Measurements from ENCODE around the gene MRPL53. TPM values are rescaled to one million over a fixed set of nuclear protein-coding genes. Genes with fewer than 3 reads are reported as not detected.

MRPL53 gene
- total and polyA plus RNA-seq, 2 of the 13 experiments (the other 11 are each of a cell fraction or from before 2014, with no cell fraction given), result 34.3 to 51.9 TPM

DNA sequence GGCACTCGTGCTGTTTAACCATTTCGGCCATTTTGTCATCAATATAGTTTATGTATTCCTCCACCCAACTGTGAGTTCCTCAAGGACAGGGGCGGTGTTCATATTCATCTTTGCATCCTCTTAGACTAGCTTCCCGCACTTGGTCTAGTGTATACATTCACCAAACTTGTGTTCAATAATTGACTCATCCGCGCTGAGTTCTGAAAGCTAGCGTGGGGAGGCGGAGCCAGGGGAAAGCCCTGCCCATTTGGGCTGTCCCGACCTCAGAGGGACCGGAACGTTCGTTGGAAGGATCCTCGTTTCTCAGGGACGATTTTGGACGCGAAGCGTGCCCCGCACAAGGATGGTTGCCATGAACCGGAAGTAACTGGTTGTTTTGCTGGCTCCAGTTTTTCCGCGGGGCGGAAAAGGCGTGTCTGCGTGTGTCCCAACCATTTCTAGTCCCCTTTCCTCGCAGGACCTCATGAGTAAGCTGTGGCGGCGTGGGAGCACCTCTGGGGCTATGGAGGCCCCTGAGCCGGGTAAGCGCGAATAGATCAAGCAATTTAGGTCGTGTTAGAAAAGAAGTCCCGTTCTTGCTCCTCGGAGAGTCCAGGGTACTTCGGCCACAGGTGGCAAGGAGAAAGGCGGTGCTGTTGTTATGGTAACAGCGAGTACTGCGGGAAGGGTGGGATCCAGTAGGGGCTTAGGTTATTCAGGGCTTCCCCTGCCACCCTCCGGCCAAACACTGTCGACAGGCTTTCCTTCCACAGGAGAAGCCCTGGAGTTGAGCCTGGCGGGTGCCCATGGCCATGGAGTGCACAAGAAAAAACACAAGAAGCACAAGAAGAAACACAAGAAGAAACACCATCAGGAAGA lies 17.6 kb downstream of the MRPL53 start, which contains the start of gene INO80B (continued):
- TF ChIP-seq ZFX (CRISPR knock-in tag; IDR thresholded peaks at IDR 0.05; ENCODE audit: low read depth) (peak; percentile 83), ZNF17 (CRISPR knock-in tag; IDR thresholded peaks at IDR 0.05) (no peak), SYNCRIP (IDR thresholded peaks at IDR 0.05; ENCODE audit: insufficient read depth, low read depth, low read length) (no peak), SRSF9 (IDR thresholded peaks at IDR 0.05; ENCODE audit: borderline replicate concordance, insufficient read depth, low read depth, low read length, poor library complexity, severe bottlenecking) (no peak), MXD3 (CRISPR knock-in tag; IDR thresholded peaks at IDR 0.05) (peak; percentile 68), SAFB2 (CRISPR knock-in tag; IDR thresholded peaks at IDR 0.05; ENCODE audit: borderline replicate concordance, low read depth) (no peak; the same call in 1 of the 2 replicates), HCFC1 (IDR thresholded peaks at IDR 0.05; ENCODE audit: low read depth, low read length) (peak; percentile 99), ZBTB7A (CRISPR knock-in tag; IDR thresholded peaks at IDR 0.05) (no peak; the same call in 1 of the 2 replicates), MEIS2 (CRISPR knock-in tag; IDR thresholded peaks at IDR 0.05) (peak; percentile 74; the same call in 1 of the 2 replicates), BRCA1 (CRISPR knock-in tag; IDR thresholded peaks at IDR 0.05) (no peak), ZNF143 (CRISPR knock-in tag; IDR thresholded peaks at IDR 0.05) (peak; percentile 84), MAZ (IDR thresholded peaks at IDR 0.05; ENCODE audit: borderline replicate concordance, low read depth, low read length) (peak; percentile 70; the same call in 1 of the 2 replicates), MAZ (CRISPR knock-in tag; IDR thresholded peaks at IDR 0.05; ENCODE audit: low read depth) (peak; percentile 96), ZBTB2 (CRISPR knock-in tag; IDR thresholded peaks at IDR 0.05; ENCODE audit: low read depth) (0 out of 2 replicates have a peak, but pooled peaks have one; percentile 54), SMAD3 (CRISPR knock-in tag; IDR thresholded peaks at IDR 0.05) (peak; percentile 99), ZNF720 (CRISPR knock-in tag; IDR thresholded peaks at IDR 0.05) (0 out of 2 replicates have a peak, but pooled peaks have one; percentile 46)
- TF ChIP-seq, protein P1, sequence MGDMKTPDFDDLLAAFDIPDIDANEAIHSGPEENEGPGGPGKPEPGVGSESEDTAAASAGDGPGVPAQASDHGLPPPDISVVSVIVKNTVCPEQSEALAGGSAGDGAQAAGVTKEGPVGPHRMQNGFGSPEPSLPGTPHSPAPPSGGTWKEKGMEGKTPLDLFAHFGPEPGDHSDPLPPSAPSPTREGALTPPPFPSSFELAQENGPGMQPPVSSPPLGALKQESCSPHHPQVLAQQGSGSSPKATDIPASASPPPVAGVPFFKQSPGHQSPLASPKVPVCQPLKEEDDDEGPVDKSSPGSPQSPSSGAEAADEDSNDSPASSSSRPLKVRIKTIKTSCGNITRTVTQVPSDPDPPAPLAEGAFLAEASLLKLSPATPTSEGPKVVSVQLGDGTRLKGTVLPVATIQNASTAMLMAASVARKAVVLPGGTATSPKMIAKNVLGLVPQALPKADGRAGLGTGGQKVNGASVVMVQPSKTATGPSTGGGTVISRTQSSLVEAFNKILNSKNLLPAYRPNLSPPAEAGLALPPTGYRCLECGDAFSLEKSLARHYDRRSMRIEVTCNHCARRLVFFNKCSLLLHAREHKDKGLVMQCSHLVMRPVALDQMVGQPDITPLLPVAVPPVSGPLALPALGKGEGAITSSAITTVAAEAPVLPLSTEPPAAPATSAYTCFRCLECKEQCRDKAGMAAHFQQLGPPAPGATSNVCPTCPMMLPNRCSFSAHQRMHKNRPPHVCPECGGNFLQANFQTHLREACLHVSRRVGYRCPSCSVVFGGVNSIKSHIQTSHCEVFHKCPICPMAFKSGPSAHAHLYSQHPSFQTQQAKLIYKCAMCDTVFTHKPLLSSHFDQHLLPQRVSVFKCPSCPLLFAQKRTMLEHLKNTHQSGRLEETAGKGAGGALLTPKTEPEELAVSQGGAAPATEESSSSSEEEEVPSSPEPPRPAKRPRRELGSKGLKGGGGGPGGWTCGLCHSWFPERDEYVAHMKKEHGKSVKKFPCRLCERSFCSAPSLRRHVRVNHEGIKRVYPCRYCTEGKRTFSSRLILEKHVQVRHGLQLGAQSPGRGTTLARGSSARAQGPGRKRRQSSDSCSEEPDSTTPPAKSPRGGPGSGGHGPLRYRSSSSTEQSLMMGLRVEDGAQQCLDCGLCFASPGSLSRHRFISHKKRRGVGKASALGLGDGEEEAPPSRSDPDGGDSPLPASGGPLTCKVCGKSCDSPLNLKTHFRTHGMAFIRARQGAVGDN (CRISPR knock-in tag; IDR thresholded peaks at IDR 0.05), result peak; percentile 87
- TF ChIP-seq, protein P2, sequence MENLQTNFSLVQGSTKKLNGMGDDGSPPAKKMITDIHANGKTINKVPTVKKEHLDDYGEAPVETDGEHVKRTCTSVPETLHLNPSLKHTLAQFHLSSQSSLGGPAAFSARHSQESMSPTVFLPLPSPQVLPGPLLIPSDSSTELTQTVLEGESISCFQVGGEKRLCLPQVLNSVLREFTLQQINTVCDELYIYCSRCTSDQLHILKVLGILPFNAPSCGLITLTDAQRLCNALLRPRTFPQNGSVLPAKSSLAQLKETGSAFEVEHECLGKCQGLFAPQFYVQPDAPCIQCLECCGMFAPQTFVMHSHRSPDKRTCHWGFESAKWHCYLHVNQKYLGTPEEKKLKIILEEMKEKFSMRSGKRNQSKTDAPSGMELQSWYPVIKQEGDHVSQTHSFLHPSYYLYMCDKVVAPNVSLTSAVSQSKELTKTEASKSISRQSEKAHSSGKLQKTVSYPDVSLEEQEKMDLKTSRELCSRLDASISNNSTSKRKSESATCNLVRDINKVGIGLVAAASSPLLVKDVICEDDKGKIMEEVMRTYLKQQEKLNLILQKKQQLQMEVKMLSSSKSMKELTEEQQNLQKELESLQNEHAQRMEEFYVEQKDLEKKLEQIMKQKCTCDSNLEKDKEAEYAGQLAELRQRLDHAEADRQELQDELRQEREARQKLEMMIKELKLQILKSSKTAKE (CRISPR knock-in tag; IDR thresholded peaks at IDR 0.05; ENCODE audit: borderline replicate concordance), result no peak

All from HepG2 (cell line).